ENCODE measurements around the gene CERS1.

The CERS1 gene

GRCh38 chr19:18898607-18899408 is 2.9 kb upstream of the CERS1 start:
- DNase-seq: no peak

GRCh38 chr19:18898081-18898606 is 2.2 kb upstream of the CERS1 start:
- no peak for DNase-seq

- peak; percentile 20 for DNase-seq
Measured at GRCh38 chr19:18897094-18898029, 1.4 kb upstream of the CERS1 start.

- DNase-seq: peak; percentile 59
Measured at GRCh38 chr19:18896421-18896841, 473 bp upstream of the CERS1 start.

GRCh38 chr19:18895038-18895823 is 727 bp downstream of the CERS1 start:
- DNase-seq: peak; percentile 69

GRCh38 chr19:18894254-18895037 is 1.5 kb downstream of the CERS1 start:
- DNase-seq: peak; percentile 69

- no peak for DNase-seq
Measured at GRCh38 chr19:18893587-18894253, 2.2 kb downstream of the CERS1 start.

GRCh38 chr19:18889949-18890745 is 5.8 kb downstream of the CERS1 start:
- no peak for DNase-seq

- no peak for DNase-seq
Measured at GRCh38 chr19:18886972-18887371, 9.0 kb downstream of the CERS1 start.

- peak; percentile 74 for DNase-seq
Measured at GRCh38 chr19:18883526-18884304, 12.2 kb downstream of the CERS1 start.

- DNase-seq: no peak
Measured at GRCh38 chr19:18881491-18881890, 14.5 kb downstream of the CERS1 start.

GRCh38 chr19:18879579-18880373 is 16.2 kb downstream of the CERS1 start:
- DNase-seq: peak; percentile 74

- DNase-seq: peak; percentile 83
Measured at GRCh38 chr19:18878858-18879578, 16.9 kb downstream of the CERS1 start.

GRCh38 chr19:18878058-18878797 is 17.7 kb downstream of the CERS1 start:
- DNase-seq: no peak

GRCh38 chr19:18876865-18877264 is 19.1 kb downstream of the CERS1 start:
- DNase-seq: no peak

GRCh38 chr19:18875726-18876125 is 20.2 kb downstream of the CERS1 start:
- DNase-seq: no peak

GRCh38 chr19:18871543-18871942 is 24.4 kb downstream of the CERS1 start:
- peak; percentile 25 for DNase-seq
